ENCODE data around the gene FAM162A.
"Not testable (repeated sequence)": the region's sequence is repeated elsewhere in the genome, so short reads cannot be mapped to it uniquely, and the experiment has no call there.

The FAM162A gene

DNA sequence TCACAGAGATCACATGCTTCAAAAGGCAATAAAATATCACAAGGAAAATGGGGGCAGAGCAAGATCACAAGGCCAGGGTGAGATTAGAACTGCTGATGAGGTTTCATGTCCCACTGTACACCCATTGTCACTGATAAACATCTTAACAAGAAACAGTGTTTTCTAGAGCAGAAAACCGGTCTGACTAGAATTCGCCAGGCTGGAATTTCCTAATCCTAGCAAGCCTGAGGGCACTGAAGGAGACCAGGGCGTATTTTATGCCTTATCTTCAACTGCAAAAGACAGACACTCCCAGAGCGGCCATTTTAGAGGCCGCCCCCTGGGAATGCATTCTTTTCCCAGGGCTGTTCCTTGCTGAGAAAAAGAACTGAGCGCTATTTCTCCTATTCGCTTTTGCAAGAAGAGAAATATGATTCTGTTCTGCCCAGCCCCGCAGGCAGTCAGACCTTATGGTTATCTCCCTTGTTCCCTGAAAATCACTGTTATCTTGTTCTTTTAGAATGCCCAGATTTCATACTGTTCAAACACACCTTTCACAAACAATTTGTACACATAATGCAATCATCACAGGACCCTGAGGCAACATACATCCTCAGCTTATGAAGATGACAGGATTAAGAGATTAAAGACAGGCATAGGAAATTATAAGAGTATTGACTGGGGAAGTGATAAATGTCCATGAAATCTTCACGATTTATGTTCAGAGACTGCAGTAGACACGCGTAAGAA is 59.9 kb downstream of the FAM162A start:
- peaks cover 14 to 82% of the 10 kb centered on the region in 2 donors for H3K36me3 ChIP-seq (replicated peaks in 1 of 2; ENCODE audit: control insufficient read depth in 2 of 2, insufficient read depth in 2 of 2, low read length in 2 of 2)
- not testable (repeated sequence) for H3K9ac ChIP-seq (ENCODE audit: low read depth, low read length, poor library complexity)

GRCh38 chr3:122444491-122444887 is 60.5 kb downstream of the FAM162A start:
- H2AK5ac ChIP-seq (ENCODE audit: low read depth, low read length); H2AFZ ChIP-seq (ENCODE audit: low read length); H3K79me1 ChIP-seq (ENCODE audit: low read depth, low read length); H2BK12ac ChIP-seq (ENCODE audit: low read length); DNase-seq (ENCODE audit: low spot score); H3K9ac ChIP-seq (ENCODE audit: low read depth, low read length, poor library complexity); H3K27ac ChIP-seq (replicated peaks; ENCODE audit: low read length); H3K9me3 ChIP-seq (replicated peaks in 1 of 2; ENCODE audit: control insufficient read depth in 2 of 2, insufficient read depth in 1 of 2, low read depth in 1 of 2, low read length in 2 of 2); H3K4me3 ChIP-seq (ENCODE audit: low read length in 2 of 2); H4K8ac ChIP-seq (ENCODE audit: low read depth, low read length); H3K23ac ChIP-seq (ENCODE audit: low read depth, low read length, poor library complexity); H4K91ac ChIP-seq (ENCODE audit: low read depth, low read length, poor library complexity); H3K18ac ChIP-seq (ENCODE audit: low read length); H3K4me2 ChIP-seq (ENCODE audit: insufficient read depth, low read length, poor library complexity, severe bottlenecking); H2BK15ac ChIP-seq (ENCODE audit: low read length); H3K27me3 ChIP-seq (ENCODE audit: control insufficient read depth in 3 of 3, insufficient read depth in 3 of 3, low read depth in 1 of 3, low read length in 3 of 3); H2BK5ac ChIP-seq (ENCODE audit: low read length); H3K14ac ChIP-seq (ENCODE audit: low read length); H3K4me1 ChIP-seq (ENCODE audit: control insufficient read depth in 2 of 2, insufficient read depth in 1 of 2, low read depth in 1 of 2, low read length in 2 of 2); H2BK120ac ChIP-seq (ENCODE audit: low read depth, low read length); H3K4ac ChIP-seq (ENCODE audit: low read length): not testable (repeated sequence)
- WGBS, 2 donors (ENCODE audit: extremely low coverage in 2 of 2, insufficient read length in 2 of 2, insufficient replicate concordance in 1 of 2), result no CpG with 5 or more reads among the region's 5 CpGs
- H3K36me3 ChIP-seq (replicated peaks in 1 of 2; ENCODE audit: control insufficient read depth in 2 of 2, insufficient read depth in 2 of 2, low read length in 2 of 2), result peaks cover 14 to 82% of the 10 kb centered on the region in 2 donors

More for the DNA sequence above, 59.9 kb downstream of the FAM162A start:
- no CpG with 5 or more reads among the region's 11 CpGs for WGBS, 2 donors (ENCODE audit: extremely low coverage in 2 of 2, insufficient read length in 2 of 2, insufficient replicate concordance in 1 of 2)
- not testable (repeated sequence) for H3K27me3 ChIP-seq (ENCODE audit: control insufficient read depth in 3 of 3, insufficient read depth in 3 of 3, low read depth in 1 of 3, low read length in 3 of 3); H3K14ac ChIP-seq (ENCODE audit: low read length); H2AFZ ChIP-seq (ENCODE audit: low read length); H4K91ac ChIP-seq (ENCODE audit: low read depth, low read length, poor library complexity); H3K4me1 ChIP-seq (ENCODE audit: control insufficient read depth in 2 of 2, insufficient read depth in 1 of 2, low read depth in 1 of 2, low read length in 2 of 2); H2BK120ac ChIP-seq (ENCODE audit: low read depth, low read length); H2BK15ac ChIP-seq (ENCODE audit: low read length); H3K9me3 ChIP-seq (replicated peaks in 1 of 2; ENCODE audit: control insufficient read depth in 2 of 2, insufficient read depth in 1 of 2, low read depth in 1 of 2, low read length in 2 of 2); H3K23ac ChIP-seq (ENCODE audit: low read depth, low read length, poor library complexity); H3K27ac ChIP-seq (replicated peaks; ENCODE audit: low read length); H3K4me3 ChIP-seq (ENCODE audit: low read length in 2 of 2); DNase-seq (ENCODE audit: low spot score); H3K4ac ChIP-seq (ENCODE audit: low read length); H2BK12ac ChIP-seq (ENCODE audit: low read length); H2BK5ac ChIP-seq (ENCODE audit: low read length); H3K4me2 ChIP-seq (ENCODE audit: insufficient read depth, low read length, poor library complexity, severe bottlenecking); H2AK5ac ChIP-seq (ENCODE audit: low read depth, low read length); H3K79me1 ChIP-seq (ENCODE audit: low read depth, low read length); H3K18ac ChIP-seq (ENCODE audit: low read length); H4K8ac ChIP-seq (ENCODE audit: low read depth, low read length)

DNA sequence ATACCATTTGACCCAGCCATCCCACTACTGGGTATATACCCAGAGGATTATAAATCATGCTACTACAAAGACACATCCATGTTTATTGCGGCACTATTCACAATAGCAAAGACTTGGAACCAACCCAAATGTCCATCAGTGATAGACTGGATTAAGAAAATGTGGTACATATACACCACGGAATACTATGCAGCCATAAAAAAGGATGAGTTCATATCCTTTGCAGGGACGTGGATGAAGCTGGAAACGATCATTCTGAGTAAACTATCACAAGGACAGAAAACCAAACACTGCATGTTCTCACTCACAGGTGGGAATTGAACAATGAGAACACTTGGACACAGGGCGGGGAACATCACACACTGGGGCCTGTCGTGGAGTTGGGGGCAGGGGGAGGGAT is 64.2 kb downstream of the FAM162A start:
- WGBS, 2 donors (ENCODE audit: extremely low coverage in 2 of 2, insufficient read length in 2 of 2, insufficient replicate concordance in 1 of 2), result no CpG with 5 or more reads among the region's 6 CpGs

GRCh38 chr3:122451371-122451770 is 67.4 kb downstream of the FAM162A start:
- no CpG with 5 or more reads among the region's 3 CpGs for WGBS, 2 donors (ENCODE audit: extremely low coverage in 2 of 2, insufficient read length in 2 of 2, insufficient replicate concordance in 1 of 2)
- H4K8ac ChIP-seq (ENCODE audit: low read depth, low read length), result no peak overlapping the region

More for the DNA sequence above, 64.2 kb downstream of the FAM162A start:
- not testable (repeated sequence) for H3K23ac ChIP-seq (ENCODE audit: low read depth, low read length, poor library complexity); H4K91ac ChIP-seq (ENCODE audit: low read depth, low read length, poor library complexity); H2BK12ac ChIP-seq (ENCODE audit: low read length); H3K9me3 ChIP-seq (replicated peaks in 1 of 2; ENCODE audit: control insufficient read depth in 2 of 2, insufficient read depth in 1 of 2, low read depth in 1 of 2, low read length in 2 of 2); H3K4ac ChIP-seq (ENCODE audit: low read length); H2BK5ac ChIP-seq (ENCODE audit: low read length); H3K27ac ChIP-seq (replicated peaks; ENCODE audit: low read length); H2AK5ac ChIP-seq (ENCODE audit: low read depth, low read length); H3K79me1 ChIP-seq (ENCODE audit: low read depth, low read length); H3K14ac ChIP-seq (ENCODE audit: low read length); H3K27me3 ChIP-seq (ENCODE audit: control insufficient read depth in 3 of 3, insufficient read depth in 3 of 3, low read depth in 1 of 3, low read length in 3 of 3); H3K4me3 ChIP-seq (ENCODE audit: low read length in 2 of 2); H3K9ac ChIP-seq (ENCODE audit: low read depth, low read length, poor library complexity); H2BK120ac ChIP-seq (ENCODE audit: low read depth, low read length); DNase-seq (ENCODE audit: low spot score); H3K18ac ChIP-seq (ENCODE audit: low read length); H3K4me2 ChIP-seq (ENCODE audit: insufficient read depth, low read length, poor library complexity, severe bottlenecking); H2AFZ ChIP-seq (ENCODE audit: low read length); H4K8ac ChIP-seq (ENCODE audit: low read depth, low read length); H2BK15ac ChIP-seq (ENCODE audit: low read length); H3K4me1 ChIP-seq (ENCODE audit: control insufficient read depth in 2 of 2, insufficient read depth in 1 of 2, low read depth in 1 of 2, low read length in 2 of 2)
- H3K36me3 ChIP-seq (replicated peaks in 1 of 2; ENCODE audit: control insufficient read depth in 2 of 2, insufficient read depth in 2 of 2, low read length in 2 of 2), result peaks cover 17 to 77% of the 10 kb centered on the region in 2 donors

More at GRCh38 chr3:122451371-122451770, 67.4 kb downstream of the FAM162A start:
- Histone ChIP-seq H2BK12ac (ENCODE audit: low read length) (no peak overlapping the region), H3K36me3 (replicated peaks in 1 of 2; ENCODE audit: control insufficient read depth in 2 of 2, insufficient read depth in 2 of 2, low read length in 2 of 2) (peaks cover 17 to 81% of the 10 kb centered on the region in 2 donors), H2BK120ac (ENCODE audit: low read depth, low read length) (no peak overlapping the region), H3K9me3 (replicated peaks in 1 of 2; ENCODE audit: control insufficient read depth in 2 of 2, insufficient read depth in 1 of 2, low read depth in 1 of 2, low read length in 2 of 2) (peaks cover 0 to 6% of the 10 kb centered on the region in 2 donors), H4K91ac (ENCODE audit: low read depth, low read length, poor library complexity) (no peak overlapping the region), H3K4me1 (ENCODE audit: control insufficient read depth in 2 of 2, insufficient read depth in 1 of 2, low read depth in 1 of 2, low read length in 2 of 2) (no peaks in the 10 kb centered on the region), H2AFZ (ENCODE audit: low read length) (no peak overlapping the region), H3K27me3 (ENCODE audit: control insufficient read depth in 3 of 3, insufficient read depth in 3 of 3, low read depth in 1 of 3, low read length in 3 of 3) (no peaks in the 10 kb centered on the region), H3K27ac (replicated peaks; ENCODE audit: low read length) (no peak overlapping the region), H3K4me2 (ENCODE audit: insufficient read depth, low read length, poor library complexity, severe bottlenecking) (no peak overlapping the region), H3K23ac (ENCODE audit: low read depth, low read length, poor library complexity) (no peak overlapping the region), H3K4me3 (ENCODE audit: low read length in 2 of 2) (no peak overlapping the region), H3K9ac (ENCODE audit: low read depth, low read length, poor library complexity) (no peak overlapping the region), H3K18ac (ENCODE audit: low read length) (no peak overlapping the region), H3K14ac (ENCODE audit: low read length) (no peak overlapping the region), H2BK5ac (ENCODE audit: low read length) (no peak overlapping the region), H3K4ac (ENCODE audit: low read length) (no peak overlapping the region), H2BK15ac (ENCODE audit: low read length) (no peak overlapping the region), H3K79me1 (ENCODE audit: low read depth, low read length) (peaks cover 2% of the 10 kb centered on the region), H2AK5ac (ENCODE audit: low read depth, low read length) (no peak overlapping the region)
- DNase-seq (ENCODE audit: low spot score), result no peak

All from neuronal stem cell (in vitro differentiated cells).